Pancreas (tissue), 10 donors: ENCODE data around the gene PIK3C3. TPM values are rescaled to one million over a fixed set of nuclear protein-coding genes. Genes with fewer than 3 reads are reported as not detected.

Experiments used
- ATAC-seq, 4 donors: fragments of 200-7000 bp; cut with Tn5 transposase; one replicate each; pipeline versions ENCODE4 v1.8.0 to v1.9.1; 2020; ENCODE audit warnings: mild to moderate bottlenecking in 4 of 4, moderate library complexity in 4 of 4
- DNase-seq, 6 donors: peaks; one replicate each; pipeline ENCODE4 v3.0.0-alpha.2; 2020
- FAIRE-seq: peaks from 2 replicates; lab custom pipeline; 2012; peaks lifted over from hg19 to GRCh38; lab: Jason Lieb, UNC
- H3K27ac ChIP-seq, 4 donors: fragments of 200-600 bp; sonication (generic); 1 replicate in 3 of 4; 2 replicates in 1 of 4; pipeline versions ENCODE4 v1.5.0 to v1.8.0; 2020
- H3K27me3 ChIP-seq, 4 donors: fragments of 200-600 bp; one replicate each; pipeline ENCODE4 v1.8.0; 2021
- H3K36me3 ChIP-seq, 3 donors: fragments of 200-600 bp; sonication (generic) in 1 of 3; one replicate each; pipeline versions ENCODE4 v1.5.0 to v1.8.0; 2020 to 2021
- H3K4me1 ChIP-seq, 3 donors: fragments of 200-600 bp; one replicate each; pipeline ENCODE4 v1.8.0; 2021
- H3K4me3 ChIP-seq, 4 donors: fragments of 200-600 bp; sonication (generic) in 2 of 4; one replicate each; pipeline versions ENCODE4 v1.5.0 to v1.8.0; 2020 to 2021
- H3K9me3 ChIP-seq, 4 donors: fragments of 200-600 bp; one replicate each; pipeline ENCODE4 v1.8.0; 2021
- CTCF ChIP-seq, 4 donors: fragments of 200-600 bp; sonication (generic) in 3 of 4; IDR thresholded peaks; one replicate each; pipeline versions ENCODE4 v1.5.0 to v1.8.0; 2021; ENCODE audit warnings: antibody characterized with exemption in 4 of 4
- WGBS, 2 donors: extraction: QIAGEN DNeasy Blood & Tissue Kit; methylation state at CpG; one replicate each; pipeline ENCODE4 v1.1.7; 2013; 5-methylcytosine and 5-hydroxymethylcytosine counted together
- intact Hi-C, 3 donors: fragments of 100-400 bp; cut with DNase I; formaldehyde crosslinking; loops; one replicate each; pipeline versions ENCODE4 v1.11.1 to v1.14.2; 2022
- polyA plus RNA-seq, 2 donors: library from polyadenylated mRNA; stranded (reverse); fragments of 200-250 nt; gene quantifications; one replicate each; pipeline ENCODE4 v1.2.3, GENCODE V29; 2013
- total RNA-seq, 6 donors: library from RNA; stranded (reverse); fragmentation: NEBNext Ultra II Directional in 4 of 6; extraction: Animal tissue kit (Norgen Biotek cat#: 25700) in 4 of 6; gene quantifications; one replicate each; pipeline versions ENCODE4 v1.2.1 to v1.2.4, GENCODE V29; 2021 to 2023
- donor health status: healthy with polysubstance abuse.
- donor health status: DM: no; HTN: no; CAD: no; lungs with moderate emphysema.
- donor health status: DM: no; HTN: no; CAD: no.
- donor health status: control.
- donor health status: control.
- donor health status: Bipolar disorder and iron deficiency.
- donor health status: DM: yes; HTN: yes; CAD: no.
- donor health status: DM: no; HTN: no; CAD: no.
- donor health status: DM: no; HTN: no; CAD: no.
- donor health status: DM: yes; HTN: yes; CAD: no.

The PIK3C3 gene
- total and polyA plus RNA-seq, 8 donors: 15.4 to 32.3 (median 19.5) TPM

- Histone ChIP-seq H3K9me3 (no peaks in the 10 kb centered on the region), H3K27ac (no peak overlapping the region), H3K27me3 (no peaks in the 10 kb centered on the region), H3K36me3 (no peaks in the 10 kb centered on the region), H3K4me3 (no peak overlapping the region), H3K4me1 (peaks cover 0 to 6% (median 0%) of the 10 kb centered on the region in 3 donors)
- TF ChIP-seq CTCF (IDR thresholded peaks at IDR 0.05): no peak
- DNase-seq: no peak
- WGBS, 2 donors: 91 to 92% methylated on average over 6 of the region's 6 CpGs
- intact Hi-C loops: no loop called here
- no peak for ATAC-seq
- FAIRE-seq: no peak
Measured at GRCh38 chr18:41977233-41977632, 22.2 kb downstream of the PIK3C3 start.

- WGBS, 2 donors: 88 to 96% methylated on average over 2 of the region's 2 CpGs
- Histone ChIP-seq H3K27me3 (no peaks in the 10 kb centered on the region), H3K4me1 (no peaks in the 10 kb centered on the region), H3K36me3 (no peaks in the 10 kb centered on the region), H3K4me3 (no peak overlapping the region), H3K9me3 (no peaks in the 10 kb centered on the region), H3K27ac (no peak overlapping the region)
- FAIRE-seq (no peak), ATAC-seq (no peak), DNase-seq (no peak)
- intact Hi-C loops: no loop called here
- TF ChIP-seq CTCF (IDR thresholded peaks at IDR 0.05): no peak
Measured at GRCh38 chr18:41982942-41983660, 28.1 kb downstream of the PIK3C3 start.

GRCh38 chr18:41985914-41986313, 30.9 kb downstream of the PIK3C3 start:
- ATAC-seq: no peak
- Histone ChIP-seq H3K36me3 (no peaks in the 10 kb centered on the region), H3K4me3 (no peak overlapping the region), H3K27me3 (no peaks in the 10 kb centered on the region), H3K9me3 (no peaks in the 10 kb centered on the region), H3K4me1 (no peaks in the 10 kb centered on the region), H3K27ac (no peak overlapping the region)
- intact Hi-C loops: no loop called here
- FAIRE-seq: no peak
- WGBS, 2 donors: 95 to 96% methylated on average over 2 of the region's 2 CpGs
- no peak for TF ChIP-seq CTCF (IDR thresholded peaks at IDR 0.05)
- no peak for DNase-seq

GRCh38 chr18:41989508-41989907, 34.5 kb downstream of the PIK3C3 start:
- Histone ChIP-seq H3K36me3 (no peaks in the 10 kb centered on the region), H3K4me3 (no peak overlapping the region), H3K4me1 (no peaks in the 10 kb centered on the region), H3K27me3 (no peaks in the 10 kb centered on the region), H3K9me3 (no peaks in the 10 kb centered on the region), H3K27ac (no peak overlapping the region)
- intact Hi-C loops: no loop called here
- no peak for TF ChIP-seq CTCF (IDR thresholded peaks at IDR 0.05)
- no peak for FAIRE-seq
- 71 to 75% methylated on average over 5 of the region's 5 CpGs for WGBS, 2 donors
- no peak for ATAC-seq
- no peak for DNase-seq

- no peak for FAIRE-seq
- TF ChIP-seq CTCF (IDR thresholded peaks at IDR 0.05): no peak
- 80 to 87% methylated on average over 2 of the region's 2 CpGs for WGBS, 2 donors
Measured at GRCh38 chr18:41992066-41992465, 37.0 kb downstream of the PIK3C3 start.

More at GRCh38 chr18:41992066-41992465, 37.0 kb downstream of the PIK3C3 start:
- Histone ChIP-seq H3K36me3 (peaks cover 0 to 13% (median 0%) of the 10 kb centered on the region in 3 donors), H3K4me1 (no peaks in the 10 kb centered on the region), H3K27me3 (no peaks in the 10 kb centered on the region), H3K9me3 (no peaks in the 10 kb centered on the region), H3K4me3 (no peak overlapping the region), H3K27ac (no peak overlapping the region)
- ATAC-seq (no peak), DNase-seq (no peak)
- intact Hi-C loops: no loop called here
